Cortex of kidney (tissue), 1 donor: ENCODE data around the gene HOGA1.
"Not testable (repeated sequence)": the region's sequence is repeated elsewhere in the genome, so short reads cannot be mapped to it uniquely, and the experiment has no call there.

Source experiments
- DNase-seq: peaks from one replicate; lab custom pipeline; 2025; lab: John Stamatoyannopoulos, UW

Gene HOGA1

GRCh38 chr10:97555541-97555940, 28.6 kb upstream of the HOGA1 start:
- DNase-seq = not testable (repeated sequence)

- DNase-seq = not testable (repeated sequence)
Measured at GRCh38 chr10:97560731-97561381, 23.3 kb upstream of the HOGA1 start.

- not testable (repeated sequence) for DNase-seq
Measured at GRCh38 chr10:97561386-97562077, 22.7 kb upstream of the HOGA1 start.

- not testable (repeated sequence) for DNase-seq
Measured at GRCh38 chr10:97562329-97562728, 21.9 kb upstream of the HOGA1 start.

- DNase-seq = no peak
Measured at GRCh38 chr10:97563337-97563736, 20.9 kb upstream of the HOGA1 start.

GRCh38 chr10:97564776-97565175, 19.4 kb upstream of the HOGA1 start:
- no peak for DNase-seq

GRCh38 chr10:97566336-97566996, 17.7 kb upstream of the HOGA1 start:
- no peak for DNase-seq

- DNase-seq = no peak
Measured at GRCh38 chr10:97567891-97568290, 16.3 kb upstream of the HOGA1 start.

- no peak for DNase-seq
Measured at GRCh38 chr10:97570146-97570788, 13.9 kb upstream of the HOGA1 start.

GRCh38 chr10:97570789-97571471, 13.3 kb upstream of the HOGA1 start:
- DNase-seq = no peak

GRCh38 chr10:97571622-97572021, 12.6 kb upstream of the HOGA1 start:
- no peak for DNase-seq

- peak; percentile 34 for DNase-seq
Measured at GRCh38 chr10:97572214-97572989, 11.8 kb upstream of the HOGA1 start, which contains the start of gene ANKRD2. Gene ANKRD2 (plus strand): TSS chr10:97572779. CDS start chr10:97572789, 10 bp downstream.

GRCh38 chr10:97573021-97573420, 11.2 kb upstream of the HOGA1 start:
- no peak for DNase-seq

- no peak for DNase-seq
Measured at GRCh38 chr10:97573672-97574071, 10.5 kb upstream of the HOGA1 start.

- DNase-seq = no peak
Measured at GRCh38 chr10:97574374-97575126, 9.6 kb upstream of the HOGA1 start.

GRCh38 chr10:97575127-97575668, 9.0 kb upstream of the HOGA1 start:
- no peak for DNase-seq

- not testable (repeated sequence) for DNase-seq
Measured at GRCh38 chr10:97576487-97576886, 7.7 kb upstream of the HOGA1 start.

- no peak for DNase-seq
Measured at GRCh38 chr10:97577701-97578100, 6.5 kb upstream of the HOGA1 start.

- no peak for DNase-seq
Measured at GRCh38 chr10:97578171-97578844, 5.9 kb upstream of the HOGA1 start.
